ENCODE measurements around the gene NEAT1. TPM values are rescaled to one million over a fixed set of nuclear protein-coding genes. Genes with fewer than 3 reads are reported as not detected.

The NEAT1 gene
- total RNA-seq: 100 to 1,000 TPM in 1 of 4 donors, 10 to 100 TPM in 3; 24.1 to 472 (median 32.8) TPM

DNA sequence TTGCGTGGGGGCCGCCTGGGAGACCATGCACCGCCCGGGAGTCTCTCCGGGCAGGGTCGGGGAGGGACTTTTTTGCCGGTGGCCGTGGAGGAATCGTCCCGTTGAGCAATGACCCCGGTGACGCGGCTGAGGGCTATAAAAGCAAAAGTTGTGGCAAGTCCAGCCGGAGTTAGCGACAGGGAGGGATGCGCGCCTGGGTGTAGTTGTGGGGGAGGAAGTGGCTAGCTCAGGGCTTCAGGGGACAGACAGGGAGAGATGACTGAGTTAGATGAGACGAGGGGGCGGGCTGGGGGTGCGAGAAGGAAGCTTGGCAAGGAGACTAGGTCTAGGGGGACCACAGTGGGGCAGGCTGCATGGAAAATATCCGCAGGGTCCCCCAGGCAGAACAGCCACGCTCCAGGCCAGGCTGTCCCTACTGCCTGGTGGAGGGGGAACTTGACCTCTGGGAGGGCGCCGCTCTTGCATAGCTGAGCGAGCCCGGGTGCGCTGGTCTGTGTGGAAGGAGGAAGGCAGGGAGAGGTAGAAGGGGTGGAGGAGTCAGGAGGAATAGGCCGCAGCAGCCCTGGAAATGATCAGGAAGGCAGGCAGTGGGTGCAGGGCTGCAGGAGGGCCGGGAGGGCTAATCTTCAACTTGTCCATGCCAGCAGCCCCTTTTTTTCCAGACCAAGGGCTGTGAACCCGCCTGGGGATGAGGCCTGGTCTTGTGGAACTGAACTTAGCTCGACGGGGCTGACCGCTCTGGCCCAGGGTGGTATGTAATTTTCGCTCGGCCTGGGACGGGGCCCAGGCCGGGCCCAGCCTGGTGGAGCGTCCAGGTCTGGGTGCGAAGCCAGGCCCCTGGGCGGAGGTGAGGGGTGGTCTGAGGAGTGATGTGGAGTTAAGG lies at the start of gene NEAT1:
Gene NEAT1, plus strand, starts transcription at position 166 of the 883 bp plus-strand sequence.
- Histone ChIP-seq H3K27ac (peak within 1 kb of the TSS; percentile 98 to 100 (median 100)), H3K27me3 (no peaks in the 10 kb centered on the region), H3K4me1 (peaks cover 20 to 39% of the 10 kb centered on the region in 2 donors), H3K36me3 (peaks cover 5 to 51% of the 10 kb centered on the region in 2 donors), H3K4me3 (peak within 1 kb of the TSS; percentile 81 to 95 (median 90)), H3K9me3 (no peaks in the 10 kb centered on the region)
- in situ Hi-C loops (cut with MboI; ENCODE audit: low sequenced_read_pairs in 4 of 4): loop anchor here in 2 of 4 donors (10.0 kb wide), 2 partner anchors 52 to 82 kb away; no protein-coding TSS in a partner anchor
- peak; percentile 7 to 10 for ATAC-seq
- DNase-seq: peak; percentile 97 to 98
- no peak for TF ChIP-seq POLR2A (IDR thresholded peaks at IDR 0.05)
- no peak for TF ChIP-seq CTCF (IDR thresholded peaks at IDR 0.05 in 4 of 5, conservative IDR thresholded peaks at IDR 0.05 in 1 of 5)
- intact Hi-C loops (cut with DNase I; ENCODE audit: low total_unique reads): loop anchor here (1.0 kb wide), 1 partner anchor 74 kb away; no protein-coding TSS in a partner anchor

- intact Hi-C loops (cut with DNase I; ENCODE audit: low total_unique reads): no loop called here
- in situ Hi-C loops (cut with MboI; ENCODE audit: low sequenced_read_pairs in 4 of 4): loop anchor here in 1 of 4 donors (5.0 kb wide), 1 partner anchor 138 kb away; no protein-coding TSS in a partner anchor
- Histone ChIP-seq H3K4me1 (peaks cover 48 to 51% of the 10 kb centered on the region in 2 donors), H3K4me3 (no peak overlapping the region), H3K27ac (peak overlapping the region; percentile 88 to 94 (median 91)), H3K36me3 (no peaks in the 10 kb centered on the region), H3K9me3 (no peaks in the 10 kb centered on the region), H3K27me3 (no peaks in the 10 kb centered on the region)
- peak in 1 of 2 donors; percentile 67 for DNase-seq
- peak; percentile 22 to 23 for ATAC-seq
- no peak for TF ChIP-seq POLR2A (IDR thresholded peaks at IDR 0.05)
- no peak for TF ChIP-seq CTCF (IDR thresholded peaks at IDR 0.05 in 4 of 5, conservative IDR thresholded peaks at IDR 0.05 in 1 of 5)
These were observed 48.6 kb upstream of the NEAT1 start for GRCh38 chr11:65373839-65374580.

GRCh38 chr11:65375012-65375411 lies 47.6 kb upstream of the NEAT1 start:
- H3K27ac ChIP-seq: peak overlapping the region; percentile 88 to 94 (median 91)
- ATAC-seq (peak; percentile 63 to 64), DNase-seq (peak; percentile 86 to 94)
- in situ Hi-C loops (cut with MboI; ENCODE audit: low sequenced_read_pairs in 4 of 4): no loop called here
- H3K4me1 ChIP-seq: peaks cover 48 to 51% of the 10 kb centered on the region in 2 donors
- TF ChIP-seq CTCF (IDR thresholded peaks at IDR 0.05 in 4 of 5, conservative IDR thresholded peaks at IDR 0.05 in 1 of 5): no peak
- TF ChIP-seq POLR2A (IDR thresholded peaks at IDR 0.05): peak in 1 of 2 donors; percentile 28
- peak overlapping the region in 2 of 4 donors; percentile 20 to 35 for H3K4me3 ChIP-seq
- H3K9me3 ChIP-seq: no peaks in the 10 kb centered on the region
- intact Hi-C loops (cut with DNase I; ENCODE audit: low total_unique reads): no loop called here
- H3K36me3 ChIP-seq: no peaks in the 10 kb centered on the region
- no peaks in the 10 kb centered on the region for H3K27me3 ChIP-seq

DNA sequence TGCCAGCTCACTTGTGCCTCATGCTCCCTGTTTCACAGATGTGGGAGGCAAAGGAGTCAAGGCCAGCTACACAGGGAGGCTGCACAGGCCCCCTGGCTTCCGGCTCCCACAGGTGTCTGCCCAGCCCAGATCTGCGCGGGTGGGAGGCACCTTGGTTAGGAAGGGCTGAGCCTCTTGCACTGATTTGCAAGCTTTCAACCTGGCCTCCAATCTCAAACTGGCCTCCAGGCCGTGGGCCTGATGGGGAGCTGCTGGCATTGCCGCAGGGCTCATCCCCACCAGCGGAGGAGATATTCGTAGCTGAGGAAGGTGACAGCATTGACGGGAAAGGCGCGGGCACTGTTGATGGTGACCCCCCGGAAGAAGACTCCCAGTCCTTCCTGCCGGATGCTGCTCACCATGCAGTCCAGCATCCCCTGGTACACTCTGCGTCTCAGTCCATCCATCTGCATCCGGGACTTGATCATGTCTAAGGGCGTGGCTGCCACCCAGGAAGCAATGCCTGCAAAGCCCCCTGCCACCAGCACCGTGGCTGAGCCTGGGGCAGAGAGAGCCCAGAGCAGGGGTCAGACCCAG lies 46.4 kb upstream of the NEAT1 start:
- ATAC-seq: no peak
- Histone ChIP-seq H3K27me3 (no peaks in the 10 kb centered on the region), H3K4me3 (no peak overlapping the region), H3K9me3 (no peaks in the 10 kb centered on the region), H3K36me3 (no peaks in the 10 kb centered on the region), H3K27ac (peak overlapping the region in 3 of 4 donors; percentile 88 to 94 (median 93)), H3K4me1 (peaks cover 43 to 44% of the 10 kb centered on the region in 2 donors)
- DNase-seq: no peak
- in situ Hi-C loops (cut with MboI; ENCODE audit: low sequenced_read_pairs in 4 of 4) (no loop called here), intact Hi-C loops (cut with DNase I; ENCODE audit: low total_unique reads) (no loop called here)
- no peak for TF ChIP-seq CTCF (IDR thresholded peaks at IDR 0.05 in 4 of 5, conservative IDR thresholded peaks at IDR 0.05 in 1 of 5)

All from gastrocnemius medialis (tissue), 4 donors.